Measurements from ENCODE around the gene FAM168A. TPM values are rescaled to one million over a fixed set of nuclear protein-coding genes. Genes with fewer than 3 reads are reported as not detected.
A peak's percentile ranks its signal among the peaks of the same experiment; 100 is the strongest.

FAM168A gene
- total RNA-seq, 2 donors from 2014 or later, result 30.9 to 40.8 TPM

- no peaks in the 10 kb centered on the region for H3K9me3 ChIP-seq
- H3K27ac ChIP-seq, result no peak overlapping the region
- H3K27me3 ChIP-seq, result no peaks in the 10 kb centered on the region
- peaks cover 23% of the 10 kb centered on the region for H3K36me3 ChIP-seq
- no peak overlapping the region for H3K4me3 ChIP-seq
- no peak for TF ChIP-seq CTCF (IDR thresholded peaks at IDR 0.05)
- H3K4me1 ChIP-seq, result peaks cover 2 to 29% of the 10 kb centered on the region in 2 donors
- DNase-seq (ENCODE audit: low spot score), result no peak
Measured at GRCh38 chr11:73401924-73402833, 195.7 kb downstream of the FAM168A start.

GRCh38 chr11:73401217-73401923 lies 196.5 kb downstream of the FAM168A start:
- Histone ChIP-seq H3K4me1 (peaks cover 2 to 29% of the 10 kb centered on the region in 2 donors), H3K4me3 (no peak overlapping the region), H3K36me3 (peaks cover 14% of the 10 kb centered on the region), H3K9me3 (no peaks in the 10 kb centered on the region), H3K27ac (no peak overlapping the region), H3K27me3 (no peaks in the 10 kb centered on the region)
- no peak for DNase-seq (ENCODE audit: low spot score)
- TF ChIP-seq CTCF (IDR thresholded peaks at IDR 0.05), result no peak

- DNase-seq (ENCODE audit: low spot score), result no peak
- no peaks in the 10 kb centered on the region for H3K9me3 ChIP-seq
Measured at GRCh38 chr11:73400293-73400692, 197.6 kb downstream of the FAM168A start.

GRCh38 chr11:73399636-73400035 lies 198.3 kb downstream of the FAM168A start:
- Histone ChIP-seq H3K27ac (peak overlapping the region; percentile 32 to 36), H3K4me1 (peaks cover 2 to 26% of the 10 kb centered on the region in 2 donors), H3K36me3 (no peaks in the 10 kb centered on the region), H3K4me3 (no peak overlapping the region), H3K9me3 (no peaks in the 10 kb centered on the region), H3K27me3 (no peaks in the 10 kb centered on the region)
- no peak for DNase-seq (ENCODE audit: low spot score)
- no peak for TF ChIP-seq CTCF (IDR thresholded peaks at IDR 0.05)

More at GRCh38 chr11:73400293-73400692, 197.6 kb downstream of the FAM168A start:
- H3K27me3 ChIP-seq, result no peaks in the 10 kb centered on the region
- H3K36me3 ChIP-seq, result peaks cover 4% of the 10 kb centered on the region
- H3K4me1 ChIP-seq, result peaks cover 2 to 29% of the 10 kb centered on the region in 2 donors
- TF ChIP-seq CTCF (IDR thresholded peaks at IDR 0.05), result no peak
- peak overlapping the region in 1 of 2 donors; percentile 36 for H3K27ac ChIP-seq
- H3K4me3 ChIP-seq, result no peak overlapping the region

GRCh38 chr11:73399159-73399590 lies 198.7 kb downstream of the FAM168A start:
- H3K27me3 ChIP-seq, result no peaks in the 10 kb centered on the region
- DNase-seq (ENCODE audit: low spot score), result peak; percentile 56
- no peaks in the 10 kb centered on the region for H3K9me3 ChIP-seq
- H3K27ac ChIP-seq, result peak overlapping the region; percentile 32 to 36
- no peak overlapping the region for H3K4me3 ChIP-seq
- H3K36me3 ChIP-seq, result no peaks in the 10 kb centered on the region
- TF ChIP-seq CTCF (IDR thresholded peaks at IDR 0.05), result no peak
- H3K4me1 ChIP-seq, result peaks cover 2 to 22% of the 10 kb centered on the region in 2 donors
